ENCODE results near the gene KRTAP13-2. TPM values are rescaled to one million over a fixed set of nuclear protein-coding genes. Genes with fewer than 3 reads are reported as not detected.

KRTAP13-2 gene
- total and polyA plus RNA-seq, 11 donors, result not detected

- Histone ChIP-seq H3K27ac (no peak overlapping the region), H3K4me3 (no peak overlapping the region), H3K36me3 (no peaks in the 10 kb centered on the region), H3K9me3 (no peaks in the 10 kb centered on the region), H3K27me3 (no peaks in the 10 kb centered on the region), H3K4me1 (no peaks in the 10 kb centered on the region)
- TF ChIP-seq CTCF (IDR thresholded peaks at IDR 0.05), result no peak
- no peak for TF ChIP-seq POLR2A (IDR thresholded peaks at IDR 0.05)
- ATAC-seq (no peak), DNase-seq (no peak)
- 52 to 68% (median 58%) methylated on average over 2 of the region's 2 CpGs for WGBS, 4 donors
- intact Hi-C loops (cut with DNase I), result no loop called here
Measured at GRCh38 chr21:30336596-30336995, 35.5 kb downstream of the KRTAP13-2 start.

DNA sequence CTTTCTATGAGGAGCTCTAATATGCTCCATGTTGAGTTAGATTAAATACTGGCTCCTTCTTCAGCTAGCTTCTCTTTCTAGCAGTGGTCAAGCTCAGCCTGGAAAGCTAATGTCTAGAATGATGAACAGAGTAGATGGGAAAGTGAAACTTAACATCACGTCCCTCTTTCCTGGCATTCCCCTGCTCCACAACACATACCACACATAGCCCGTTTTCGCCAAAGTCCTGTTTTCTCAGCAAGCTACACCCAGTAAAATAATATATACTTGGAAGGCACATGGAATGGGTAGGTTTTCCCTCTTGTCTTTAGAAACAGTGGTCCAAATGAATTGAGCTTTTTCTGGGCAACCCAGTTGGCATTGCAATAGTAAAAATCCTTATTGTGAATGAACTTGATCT, 38.3 kb downstream of the KRTAP13-2 start:
- 74 to 86% (median 80%) methylated on average over 3 of the region's 3 CpGs for WGBS, 4 donors
- intact Hi-C loops (cut with DNase I), result no loop called here

GRCh38 chr21:30332681-30333080, 39.4 kb downstream of the KRTAP13-2 start:
- Histone ChIP-seq H3K4me3 (no peak overlapping the region), H3K9me3 (no peaks in the 10 kb centered on the region), H3K27ac (no peak overlapping the region), H3K36me3 (no peaks in the 10 kb centered on the region), H3K27me3 (no peaks in the 10 kb centered on the region), H3K4me1 (no peaks in the 10 kb centered on the region)
- ATAC-seq, result no peak
- TF ChIP-seq POLR2A (IDR thresholded peaks at IDR 0.05), result no peak
- TF ChIP-seq CTCF (IDR thresholded peaks at IDR 0.05), result no peak
- WGBS, 4 donors, result 86 to 93% (median 87%) methylated on average over 2 of the region's 2 CpGs
- intact Hi-C loops (cut with DNase I), result no loop called here
- no peak for DNase-seq

More for the DNA sequence above, 38.3 kb downstream of the KRTAP13-2 start:
- H3K27me3 ChIP-seq, result no peaks in the 10 kb centered on the region
- no peak for ATAC-seq
- H3K27ac ChIP-seq, result no peak overlapping the region
- H3K4me1 ChIP-seq, result no peaks in the 10 kb centered on the region
- no peak for TF ChIP-seq CTCF (IDR thresholded peaks at IDR 0.05)
- TF ChIP-seq POLR2A (IDR thresholded peaks at IDR 0.05), result no peak
- no peaks in the 10 kb centered on the region for H3K9me3 ChIP-seq
- no peaks in the 10 kb centered on the region for H3K36me3 ChIP-seq
- H3K4me3 ChIP-seq, result no peak overlapping the region
- no peak for DNase-seq

- H3K4me3 ChIP-seq, result no peak overlapping the region
- H3K4me1 ChIP-seq, result no peaks in the 10 kb centered on the region
- DNase-seq (no peak), ATAC-seq (no peak)
- H3K27ac ChIP-seq, result no peak overlapping the region
- H3K27me3 ChIP-seq, result no peaks in the 10 kb centered on the region
- peaks cover 0 to 20% (median 4%) of the 10 kb centered on the region in 12 donors for H3K9me3 ChIP-seq
- WGBS, 4 donors, result 68 to 88% (median 78%) methylated on average over 4 of the region's 4 CpGs
- no peaks in the 10 kb centered on the region for H3K36me3 ChIP-seq
- no peak for TF ChIP-seq POLR2A (IDR thresholded peaks at IDR 0.05)
- TF ChIP-seq CTCF (IDR thresholded peaks at IDR 0.05), result no peak
- intact Hi-C loops (cut with DNase I), result no loop called here
Measured at GRCh38 chr21:30329203-30329875, 42.7 kb downstream of the KRTAP13-2 start.
